ENCODE measurements around the gene MSRB3. TPM values are rescaled to one million over a fixed set of nuclear protein-coding genes. Genes with fewer than 3 reads are reported as not detected.

Gene MSRB3
- total and polyA plus RNA-seq, 4 donors = 1.0 to 5.2 (median 3.1) TPM

- H3K4me1 ChIP-seq (ENCODE audit: control insufficient read depth in 4 of 4, insufficient read depth in 4 of 4, low read length in 3 of 4) = no peaks in the 10 kb centered on the region
- no peak overlapping the region for H3K9ac ChIP-seq (ENCODE audit: low read depth in 1 of 2, low read length in 2 of 2)
- H3K36me3 ChIP-seq (ENCODE audit: control insufficient read depth in 4 of 4, insufficient read depth in 3 of 4, low read depth in 1 of 4, low read length in 3 of 4) = no peaks in the 10 kb centered on the region
- H3K27me3 ChIP-seq (ENCODE audit: control insufficient read depth in 4 of 4, insufficient read depth in 4 of 4, low read length in 3 of 4) = peaks cover 0 to 3% (median 0%) of the 10 kb centered on the region in 4 donors
- no peak for DNase-seq (ENCODE audit: low spot score)
- no peak overlapping the region for H3K27ac ChIP-seq (ENCODE audit: low read depth in 1 of 2, low read length in 2 of 2)
- 47% methylated on average over 3 of the region's 3 CpGs for WGBS
- no peak overlapping the region for H3K4me3 ChIP-seq (ENCODE audit: low read depth in 1 of 3, low read length in 3 of 3)
- no peak for TF ChIP-seq GABPA (IDR thresholded peaks at IDR 0.05 in 1 of 2, conservative IDR thresholded peaks at IDR 0.05 in 1 of 2)
- no peak for TF ChIP-seq YY1 (IDR thresholded peaks at IDR 0.05)
- TF ChIP-seq CTCF (IDR thresholded peaks at IDR 0.05; ENCODE audit: low read depth, low read length, missing input control) = peak; percentile 35
- TF ChIP-seq FOXA2 (IDR thresholded peaks at IDR 0.05) = no peak
- TF ChIP-seq RAD21 (IDR thresholded peaks at IDR 0.05) = peak in 1 of 2 donors; percentile 62
- H3K9me3 ChIP-seq (ENCODE audit: control insufficient read depth in 4 of 4, low read length in 3 of 4) = no peaks in the 10 kb centered on the region
Observed at GRCh38 chr12:65300679-65301349, 22.3 kb downstream of the MSRB3 start.

DNA sequence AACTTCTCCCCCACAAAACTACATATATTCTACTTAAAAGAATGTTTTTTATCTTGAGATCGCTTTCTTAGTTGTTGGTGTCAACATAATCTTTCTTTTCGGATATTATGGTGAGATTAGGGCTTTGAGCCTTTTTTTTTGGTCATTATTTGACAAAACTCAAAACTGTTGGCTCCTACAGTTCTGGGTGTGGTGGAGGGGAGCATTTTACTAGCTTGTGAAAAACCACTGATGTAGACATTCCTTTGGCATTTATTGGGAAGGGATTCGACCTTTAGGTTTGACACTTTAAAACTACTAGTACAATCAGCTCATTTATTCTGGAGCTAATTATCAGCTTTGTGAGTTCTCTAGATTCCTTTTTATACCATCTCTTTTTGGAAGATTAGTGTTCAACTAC lies 24.4 kb downstream of the MSRB3 start:
- TF ChIP-seq FOXA2 (IDR thresholded peaks at IDR 0.05) = no peak
- TF ChIP-seq YY1 (IDR thresholded peaks at IDR 0.05) = no peak
- no peak for TF ChIP-seq SP1 (IDR thresholded peaks at IDR 0.05)
- TF ChIP-seq HNF4A (conservative IDR thresholded peaks at IDR 0.05) = no peak
- no peak for TF ChIP-seq HNF4G (IDR thresholded peaks at IDR 0.05)
- no peak for TF ChIP-seq RXRA (IDR thresholded peaks at IDR 0.05)
- no peak for TF ChIP-seq EGR1 (IDR thresholded peaks at IDR 0.05; ENCODE audit: low read depth in 2 of 2)
- TF ChIP-seq CTCF (IDR thresholded peaks at IDR 0.05; ENCODE audit: low read depth, low read length, missing input control) = no peak
- TF ChIP-seq RAD21 (IDR thresholded peaks at IDR 0.05) = no peak
- TF ChIP-seq ATF3 (IDR thresholded peaks at IDR 0.05) = no peak
- TF ChIP-seq, protein P1, sequence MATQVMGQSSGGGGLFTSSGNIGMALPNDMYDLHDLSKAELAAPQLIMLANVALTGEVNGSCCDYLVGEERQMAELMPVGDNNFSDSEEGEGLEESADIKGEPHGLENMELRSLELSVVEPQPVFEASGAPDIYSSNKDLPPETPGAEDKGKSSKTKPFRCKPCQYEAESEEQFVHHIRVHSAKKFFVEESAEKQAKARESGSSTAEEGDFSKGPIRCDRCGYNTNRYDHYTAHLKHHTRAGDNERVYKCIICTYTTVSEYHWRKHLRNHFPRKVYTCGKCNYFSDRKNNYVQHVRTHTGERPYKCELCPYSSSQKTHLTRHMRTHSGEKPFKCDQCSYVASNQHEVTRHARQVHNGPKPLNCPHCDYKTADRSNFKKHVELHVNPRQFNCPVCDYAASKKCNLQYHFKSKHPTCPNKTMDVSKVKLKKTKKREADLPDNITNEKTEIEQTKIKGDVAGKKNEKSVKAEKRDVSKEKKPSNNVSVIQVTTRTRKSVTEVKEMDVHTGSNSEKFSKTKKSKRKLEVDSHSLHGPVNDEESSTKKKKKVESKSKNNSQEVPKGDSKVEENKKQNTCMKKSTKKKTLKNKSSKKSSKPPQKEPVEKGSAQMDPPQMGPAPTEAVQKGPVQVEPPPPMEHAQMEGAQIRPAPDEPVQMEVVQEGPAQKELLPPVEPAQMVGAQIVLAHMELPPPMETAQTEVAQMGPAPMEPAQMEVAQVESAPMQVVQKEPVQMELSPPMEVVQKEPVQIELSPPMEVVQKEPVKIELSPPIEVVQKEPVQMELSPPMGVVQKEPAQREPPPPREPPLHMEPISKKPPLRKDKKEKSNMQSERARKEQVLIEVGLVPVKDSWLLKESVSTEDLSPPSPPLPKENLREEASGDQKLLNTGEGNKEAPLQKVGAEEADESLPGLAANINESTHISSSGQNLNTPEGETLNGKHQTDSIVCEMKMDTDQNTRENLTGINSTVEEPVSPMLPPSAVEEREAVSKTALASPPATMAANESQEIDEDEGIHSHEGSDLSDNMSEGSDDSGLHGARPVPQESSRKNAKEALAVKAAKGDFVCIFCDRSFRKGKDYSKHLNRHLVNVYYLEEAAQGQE (IDR thresholded peaks at IDR 0.05) = no peak
- Histone ChIP-seq H3K4me1 (ENCODE audit: control insufficient read depth in 4 of 4, insufficient read depth in 4 of 4, low read length in 3 of 4) (peaks cover 0 to 6% (median 0%) of the 10 kb centered on the region in 4 donors), H3K4me3 (ENCODE audit: low read depth in 1 of 3, low read length in 3 of 3) (no peak overlapping the region), H3K27ac (ENCODE audit: low read depth in 1 of 2, low read length in 2 of 2) (no peak overlapping the region), H3K9ac (ENCODE audit: low read depth in 1 of 2, low read length in 2 of 2) (no peak overlapping the region), H3K9me3 (ENCODE audit: control insufficient read depth in 4 of 4, low read length in 3 of 4) (no peaks in the 10 kb centered on the region), H3K36me3 (ENCODE audit: control insufficient read depth in 4 of 4, insufficient read depth in 3 of 4, low read depth in 1 of 4, low read length in 3 of 4) (no peaks in the 10 kb centered on the region), H3K27me3 (ENCODE audit: control insufficient read depth in 4 of 4, insufficient read depth in 4 of 4, low read length in 3 of 4) (peaks cover 0 to 3% (median 0%) of the 10 kb centered on the region in 4 donors)
- WGBS = 58% methylated on average over 3 of the region's 3 CpGs
- DNase-seq (ENCODE audit: low spot score) = no peak

Measured in liver (tissue), 9 donors.